Activated naive CD4-positive, alpha-beta T cell treated with anti-CD3 and anti-CD28 coated beads, Interleukin-2, amount 50 U/mL, for 24 hours (primary cell): ENCODE results near the gene SMAD5.

Experiments used
- H3K27ac Mint-ChIP-seq: one replicate; pipeline ENCODE4 v1.8.0; 2021; ENCODE audit warnings: mild to moderate bottlenecking, mixed read lengths
- H3K27me3 Mint-ChIP-seq: one replicate; pipeline ENCODE4 v1.8.0; 2021; ENCODE audit warnings: mixed read lengths
- H3K36me3 Mint-ChIP-seq: one replicate; pipeline ENCODE4 v1.8.0; 2021; ENCODE audit warnings: mixed read lengths
- H3K4me1 Mint-ChIP-seq: one replicate; pipeline ENCODE4 v1.8.0; 2021; ENCODE audit warnings: mixed read lengths
- H3K4me3 Mint-ChIP-seq: one replicate; pipeline ENCODE4 v1.8.0; 2021; ENCODE audit warnings: mild to moderate bottlenecking, mixed read lengths
- H3K9me3 Mint-ChIP-seq: one replicate; pipeline ENCODE4 v1.8.0; 2021; ENCODE audit warnings: mixed read lengths

Gene SMAD5

GRCh38 chr5:136134653-136135052 lies 2.0 kb downstream of the SMAD5 start:
- Mint-ChIP-seq H3K36me3 (no peaks in the 10 kb centered on the region), H3K4me3 (no peak overlapping the region), H3K27ac (no peak overlapping the region), H3K4me1 (peaks cover 9% of the 10 kb centered on the region), H3K9me3 (no peaks in the 10 kb centered on the region), H3K27me3 (peaks cover 34% of the 10 kb centered on the region)

GRCh38 chr5:136135536-136135935 lies 2.9 kb downstream of the SMAD5 start:
- Mint-ChIP-seq H3K4me1 (peaks cover 9% of the 10 kb centered on the region), H3K4me3 (no peak overlapping the region), H3K27me3 (peaks cover 31% of the 10 kb centered on the region), H3K36me3 (no peaks in the 10 kb centered on the region), H3K9me3 (no peaks in the 10 kb centered on the region), H3K27ac (no peak overlapping the region)

GRCh38 chr5:136137497-136138220 lies 5.0 kb downstream of the SMAD5 start:
- H3K27me3 Mint-ChIP-seq: peaks cover 16% of the 10 kb centered on the region
- H3K36me3 Mint-ChIP-seq: no peaks in the 10 kb centered on the region
- H3K4me1 Mint-ChIP-seq: peaks cover 4% of the 10 kb centered on the region
- H3K9me3 Mint-ChIP-seq: no peaks in the 10 kb centered on the region
- H3K27ac Mint-ChIP-seq: no peak overlapping the region
- no peak overlapping the region for H3K4me3 Mint-ChIP-seq

- Mint-ChIP-seq H3K4me1 (no peaks in the 10 kb centered on the region), H3K9me3 (no peaks in the 10 kb centered on the region), H3K36me3 (no peaks in the 10 kb centered on the region), H3K27ac (no peak overlapping the region), H3K4me3 (no peak overlapping the region), H3K27me3 (peaks cover 3% of the 10 kb centered on the region)
Observed at GRCh38 chr5:136141561-136141960, 8.9 kb downstream of the SMAD5 start.

GRCh38 chr5:136143312-136143711 lies 10.7 kb downstream of the SMAD5 start:
- Mint-ChIP-seq H3K4me3 (no peak overlapping the region), H3K36me3 (no peaks in the 10 kb centered on the region), H3K27ac (no peak overlapping the region)

GRCh38 chr5:136143763-136144162 lies 11.1 kb downstream of the SMAD5 start:
- Mint-ChIP-seq H3K36me3 (no peaks in the 10 kb centered on the region), H3K4me1 (no peaks in the 10 kb centered on the region), H3K9me3 (no peaks in the 10 kb centered on the region), H3K27me3 (no peaks in the 10 kb centered on the region), H3K27ac (no peak overlapping the region), H3K4me3 (no peak overlapping the region)

More at GRCh38 chr5:136143312-136143711, 10.7 kb downstream of the SMAD5 start:
- Mint-ChIP-seq H3K27me3 (no peaks in the 10 kb centered on the region), H3K4me1 (no peaks in the 10 kb centered on the region), H3K9me3 (no peaks in the 10 kb centered on the region)

- no peaks in the 10 kb centered on the region for H3K4me1 Mint-ChIP-seq
- no peaks in the 10 kb centered on the region for H3K9me3 Mint-ChIP-seq
- no peaks in the 10 kb centered on the region for H3K36me3 Mint-ChIP-seq
- no peaks in the 10 kb centered on the region for H3K27me3 Mint-ChIP-seq
- no peak overlapping the region for H3K4me3 Mint-ChIP-seq
- no peak overlapping the region for H3K27ac Mint-ChIP-seq
Observed at GRCh38 chr5:136145030-136145429, 12.4 kb downstream of the SMAD5 start.

- Mint-ChIP-seq H3K27me3 (no peaks in the 10 kb centered on the region), H3K4me3 (no peak overlapping the region), H3K27ac (no peak overlapping the region), H3K36me3 (no peaks in the 10 kb centered on the region), H3K9me3 (no peaks in the 10 kb centered on the region), H3K4me1 (no peaks in the 10 kb centered on the region)
Observed at GRCh38 chr5:136146201-136146600, 13.6 kb downstream of the SMAD5 start.

GRCh38 chr5:136147632-136148031 lies 15.0 kb downstream of the SMAD5 start:
- Mint-ChIP-seq H3K27ac (no peak overlapping the region), H3K4me1 (no peaks in the 10 kb centered on the region), H3K4me3 (no peak overlapping the region)

GRCh38 chr5:136149891-136150290 lies 17.2 kb downstream of the SMAD5 start:
- H3K9me3 Mint-ChIP-seq: no peaks in the 10 kb centered on the region
- no peak overlapping the region for H3K4me3 Mint-ChIP-seq
- H3K36me3 Mint-ChIP-seq: no peaks in the 10 kb centered on the region
- H3K4me1 Mint-ChIP-seq: no peaks in the 10 kb centered on the region
- H3K27me3 Mint-ChIP-seq: no peaks in the 10 kb centered on the region
- no peak overlapping the region for H3K27ac Mint-ChIP-seq

More at GRCh38 chr5:136147632-136148031, 15.0 kb downstream of the SMAD5 start:
- Mint-ChIP-seq H3K9me3 (no peaks in the 10 kb centered on the region), H3K27me3 (no peaks in the 10 kb centered on the region), H3K36me3 (no peaks in the 10 kb centered on the region)

GRCh38 chr5:136153581-136154236 lies 21.1 kb downstream of the SMAD5 start:
- no peaks in the 10 kb centered on the region for H3K9me3 Mint-ChIP-seq
- H3K4me3 Mint-ChIP-seq: no peak overlapping the region
- peaks cover 3% of the 10 kb centered on the region for H3K27me3 Mint-ChIP-seq
- H3K36me3 Mint-ChIP-seq: no peaks in the 10 kb centered on the region
- H3K27ac Mint-ChIP-seq: no peak overlapping the region
- H3K4me1 Mint-ChIP-seq: no peaks in the 10 kb centered on the region

GRCh38 chr5:136155078-136155477 lies 22.4 kb downstream of the SMAD5 start:
- no peaks in the 10 kb centered on the region for H3K36me3 Mint-ChIP-seq
- peaks cover 3% of the 10 kb centered on the region for H3K27me3 Mint-ChIP-seq
- H3K4me1 Mint-ChIP-seq: no peaks in the 10 kb centered on the region
- H3K9me3 Mint-ChIP-seq: no peaks in the 10 kb centered on the region
- H3K27ac Mint-ChIP-seq: no peak overlapping the region
- no peak overlapping the region for H3K4me3 Mint-ChIP-seq

- no peak overlapping the region for H3K4me3 Mint-ChIP-seq
- H3K27ac Mint-ChIP-seq: no peak overlapping the region
- H3K4me1 Mint-ChIP-seq: no peaks in the 10 kb centered on the region
- peaks cover 3% of the 10 kb centered on the region for H3K27me3 Mint-ChIP-seq
- H3K9me3 Mint-ChIP-seq: no peaks in the 10 kb centered on the region
- no peaks in the 10 kb centered on the region for H3K36me3 Mint-ChIP-seq
Observed at GRCh38 chr5:136155761-136156160, 23.1 kb downstream of the SMAD5 start.

GRCh38 chr5:136157514-136157913 lies 24.9 kb downstream of the SMAD5 start:
- H3K9me3 Mint-ChIP-seq: no peaks in the 10 kb centered on the region
- H3K4me3 Mint-ChIP-seq: no peak overlapping the region
- H3K27me3 Mint-ChIP-seq: peaks cover 3% of the 10 kb centered on the region
- no peaks in the 10 kb centered on the region for H3K36me3 Mint-ChIP-seq
- H3K27ac Mint-ChIP-seq: no peak overlapping the region
- no peaks in the 10 kb centered on the region for H3K4me1 Mint-ChIP-seq

- H3K4me1 Mint-ChIP-seq: no peaks in the 10 kb centered on the region
- H3K27me3 Mint-ChIP-seq: peaks cover 3% of the 10 kb centered on the region
- H3K27ac Mint-ChIP-seq: no peak overlapping the region
- no peaks in the 10 kb centered on the region for H3K36me3 Mint-ChIP-seq
- no peak overlapping the region for H3K4me3 Mint-ChIP-seq
- H3K9me3 Mint-ChIP-seq: no peaks in the 10 kb centered on the region
Observed at GRCh38 chr5:136159457-136159856, 26.8 kb downstream of the SMAD5 start.

- H3K27ac Mint-ChIP-seq: no peak overlapping the region
- H3K4me3 Mint-ChIP-seq: no peak overlapping the region
- no peaks in the 10 kb centered on the region for H3K36me3 Mint-ChIP-seq
- peaks cover 2% of the 10 kb centered on the region for H3K27me3 Mint-ChIP-seq
- H3K4me1 Mint-ChIP-seq: no peaks in the 10 kb centered on the region
- no peaks in the 10 kb centered on the region for H3K9me3 Mint-ChIP-seq
Observed at GRCh38 chr5:136162008-136162407, 29.4 kb downstream of the SMAD5 start.
